CD4-positive, alpha-beta T cell (primary cell): ENCODE results near the gene RNF220. TPM values are rescaled to one million over a fixed set of nuclear protein-coding genes. Genes with fewer than 3 reads are reported as not detected.

Experiments used
- ATAC-seq: fragments of 200-7000 bp; cut with Tn5 transposase; one replicate; pipeline ENCODE4 v1.10.0; 2022; ENCODE audit warnings: mild to moderate bottlenecking; ENCODE audit not compliant: poor library complexity
- CTCF ChIA-PET: fragments of 350-600 bp; sonication (Branson Sonifier 250); formaldehyde crosslinking; loops from one replicate; lab custom pipeline; 2021; ENCODE audit warnings: antibody characterized with exemption, inconsistent platforms; lab: Charles Lee
- POLR2A ChIA-PET: fragments of 350-600 bp; sonication (Branson Sonifier 250); formaldehyde crosslinking; loops from one replicate; lab custom pipeline; 2021; ENCODE audit warnings: antibody characterized with exemption, inconsistent platforms; lab: Charles Lee
- DNase-seq, 14 experiments: peaks; one replicate each; pipeline ENCODE4 v3.0.0-alpha.2; 2013 to 2020; ENCODE audit warnings: mixed read lengths in 2 of 14
- H3K27ac ChIP-seq, 2 donors: one replicate each; pipeline versions ENCODE4 v1.5.1 to v1.7.0; 2013; ENCODE audit warnings: low read length in 2 of 2, low read depth in 1 of 2, mild to moderate bottlenecking in 1 of 2
- H3K27me3 ChIP-seq, 2 experiments: 1 replicate in 1 of 2; 2 replicates in 1 of 2; pipeline versions ENCODE4 v1.6.1 to v1.7.0; 2013; ENCODE audit warnings: low read length in 2 of 2, control low read depth in 1 of 2, mild to moderate bottlenecking in 1 of 2, moderate library complexity in 1 of 2; ENCODE audit not compliant: insufficient read depth in 2 of 2, control insufficient read depth in 1 of 2
- H3K36me3 ChIP-seq: one replicate; pipeline ENCODE4 v1.6.1; 2013; ENCODE audit warnings: low read length, control low read depth; ENCODE audit not compliant: insufficient read depth
- H3K4me1 ChIP-seq: one replicate; pipeline ENCODE4 v1.6.1; 2013; ENCODE audit warnings: low read length, control low read depth; ENCODE audit not compliant: insufficient read depth
- H3K4me3 ChIP-seq: one replicate; pipeline ENCODE4 v1.5.1; 2013; ENCODE audit warnings: mild to moderate bottlenecking, low read length, moderate library complexity
- H3K9me3 ChIP-seq, 2 experiments: 1 replicate in 1 of 2; 2 replicates in 1 of 2; pipeline versions ENCODE4 v1.6.1 to v1.7.0; 2013; ENCODE audit warnings: low read length in 2 of 2, mild to moderate bottlenecking in 2 of 2, control low read depth in 1 of 2, moderate library complexity in 1 of 2; ENCODE audit not compliant: control insufficient read depth in 1 of 2, insufficient read depth in 1 of 2
- H3K27ac Mint-ChIP-seq: one replicate; pipeline ENCODE4 v1.8.0; 2020; ENCODE audit warnings: mixed read lengths
- H3K27me3 Mint-ChIP-seq: one replicate; pipeline ENCODE4 v1.8.0; 2021; ENCODE audit warnings: mixed read lengths
- H3K36me3 Mint-ChIP-seq: one replicate; pipeline ENCODE4 v1.8.0; 2021; ENCODE audit warnings: low read depth, mixed read lengths
- H3K4me1 Mint-ChIP-seq: one replicate; pipeline ENCODE4 v1.8.0; 2021; ENCODE audit warnings: low read depth, mixed read lengths
- H3K4me3 Mint-ChIP-seq: one replicate; pipeline ENCODE4 v1.8.0; 2020; ENCODE audit warnings: mild to moderate bottlenecking, mixed read lengths
- H3K9me3 Mint-ChIP-seq: one replicate; pipeline ENCODE4 v1.8.0; 2020; ENCODE audit warnings: mixed read lengths
- CTCF ChIP-seq: fragments of 200-600 bp; IDR thresholded peaks from one replicate; pipeline ENCODE4 v1.8.0; 2022; ENCODE audit warnings: antibody characterized with exemption, mild to moderate bottlenecking
- intact Hi-C, 2 experiments: fragments of 100-400 bp; cut with DNase I in 1 of 2; cut with micrococcal nuclease in 1 of 2; formaldehyde crosslinking; loops; one replicate each; pipeline versions ENCODE4 v1.15.1 to v1.9.0; 2023 to 2025; cut with DNase I, micrococcal nuclease
- total RNA-seq, 174 experiments: library from RNA in 2 of 174; stranded (reverse) in 2 of 174; gene quantifications; one replicate each; pipeline ENCODE4 v1.2.3 and lab custom pipeline; 2021 to 2026

RNF220 gene
- total RNA-seq, 2 experiments from 2014 or later: 76.0 to 77.9 TPM

- POLR2A ChIA-PET: no interaction called here
- Mint-ChIP-seq H3K27me3 (peaks cover 13% of the 10 kb centered on the region), H3K36me3 (no peaks in the 10 kb centered on the region), H3K9me3 (no peaks in the 10 kb centered on the region), H3K27ac (no peak overlapping the region), H3K4me3 (no peak overlapping the region), H3K4me1 (no peaks in the 10 kb centered on the region)
- Histone ChIP-seq H3K27me3 (peaks cover 4 to 8% of the 10 kb centered on the region in 2 experiments), H3K36me3 (no peaks in the 10 kb centered on the region), H3K9me3 (no peaks in the 10 kb centered on the region), H3K4me1 (no peaks in the 10 kb centered on the region), H3K27ac (no peak overlapping the region), H3K4me3 (no peak overlapping the region)
- ATAC-seq: no peak
- CTCF ChIA-PET: no interaction called here
- no peak for TF ChIP-seq CTCF
- no peak for DNase-seq
- intact Hi-C loops: no loop called here
Observed at GRCh38 chr1:44388551-44388950, 16.5 kb upstream of the RNF220 start.

GRCh38 chr1:44389437-44389836 is 15.6 kb upstream of the RNF220 start:
- no peak for ATAC-seq
- Histone ChIP-seq H3K27me3 (peaks cover 4 to 14% of the 10 kb centered on the region in 2 experiments), H3K36me3 (no peaks in the 10 kb centered on the region), H3K27ac (no peak overlapping the region), H3K9me3 (no peaks in the 10 kb centered on the region), H3K4me1 (no peaks in the 10 kb centered on the region), H3K4me3 (no peak overlapping the region)
- no peak for DNase-seq
- TF ChIP-seq CTCF: no peak
- no peak overlapping the region for H3K4me3 Mint-ChIP-seq
- H3K27me3 Mint-ChIP-seq: peaks cover 19% of the 10 kb centered on the region
- intact Hi-C loops: no loop called here
- no peaks in the 10 kb centered on the region for H3K4me1 Mint-ChIP-seq
- ChIA-PET POLR2A (no interaction called here), CTCF (no interaction called here)
- H3K36me3 Mint-ChIP-seq: no peaks in the 10 kb centered on the region
- H3K27ac Mint-ChIP-seq: no peak overlapping the region
- H3K9me3 Mint-ChIP-seq: no peaks in the 10 kb centered on the region

- no peak overlapping the region for H3K4me3 Mint-ChIP-seq
- intact Hi-C loops: no loop called here
- peaks cover 21% of the 10 kb centered on the region for H3K27me3 Mint-ChIP-seq
- no peaks in the 10 kb centered on the region for H3K9me3 Mint-ChIP-seq
- H3K4me1 ChIP-seq: no peaks in the 10 kb centered on the region
- H3K4me3 ChIP-seq: no peak overlapping the region
- DNase-seq (no peak), ATAC-seq (no peak)
- TF ChIP-seq CTCF: no peak
- H3K27ac Mint-ChIP-seq: no peak overlapping the region
- no peaks in the 10 kb centered on the region for H3K36me3 Mint-ChIP-seq
- POLR2A ChIA-PET: no interaction called here
- H3K27ac ChIP-seq: no peak overlapping the region
- CTCF ChIA-PET: no interaction called here
- no peaks in the 10 kb centered on the region for H3K9me3 ChIP-seq
- H3K4me1 Mint-ChIP-seq: no peaks in the 10 kb centered on the region
- H3K36me3 ChIP-seq: no peaks in the 10 kb centered on the region
- peaks cover 4 to 20% of the 10 kb centered on the region in 2 experiments for H3K27me3 ChIP-seq
Observed at GRCh38 chr1:44390277-44390676, 14.8 kb upstream of the RNF220 start.
